Measurements from ENCODE around the gene C1QTNF5. TPM values are rescaled to one million over a fixed set of nuclear protein-coding genes. Genes with fewer than 3 reads are reported as not detected.

The C1QTNF5 gene
- polyA plus RNA-seq, 2 of the 4 experiments (the other 2 are of a cell fraction) = not detected

DNA sequence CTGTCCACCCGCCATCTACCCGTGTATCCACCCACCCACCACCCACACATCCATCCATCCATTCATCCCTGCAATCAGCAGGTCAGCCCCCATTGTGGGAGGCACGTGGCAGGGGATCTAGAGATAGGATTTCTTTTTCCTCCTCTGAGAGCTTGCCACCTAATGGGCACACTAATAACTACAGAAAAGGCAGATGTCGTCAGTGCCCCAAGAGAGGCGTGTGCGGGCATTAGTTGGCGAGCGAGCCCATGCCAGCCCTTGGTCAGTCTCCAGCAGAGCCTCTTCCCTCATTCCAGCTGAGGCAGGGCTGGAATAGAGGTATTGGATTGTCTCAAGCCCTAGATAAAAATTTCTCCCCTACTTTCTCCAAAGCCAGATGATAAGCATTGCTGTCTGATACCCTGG lies 31.1 kb upstream of the C1QTNF5 start (continued):
- TF ChIP-seq, protein P1, sequence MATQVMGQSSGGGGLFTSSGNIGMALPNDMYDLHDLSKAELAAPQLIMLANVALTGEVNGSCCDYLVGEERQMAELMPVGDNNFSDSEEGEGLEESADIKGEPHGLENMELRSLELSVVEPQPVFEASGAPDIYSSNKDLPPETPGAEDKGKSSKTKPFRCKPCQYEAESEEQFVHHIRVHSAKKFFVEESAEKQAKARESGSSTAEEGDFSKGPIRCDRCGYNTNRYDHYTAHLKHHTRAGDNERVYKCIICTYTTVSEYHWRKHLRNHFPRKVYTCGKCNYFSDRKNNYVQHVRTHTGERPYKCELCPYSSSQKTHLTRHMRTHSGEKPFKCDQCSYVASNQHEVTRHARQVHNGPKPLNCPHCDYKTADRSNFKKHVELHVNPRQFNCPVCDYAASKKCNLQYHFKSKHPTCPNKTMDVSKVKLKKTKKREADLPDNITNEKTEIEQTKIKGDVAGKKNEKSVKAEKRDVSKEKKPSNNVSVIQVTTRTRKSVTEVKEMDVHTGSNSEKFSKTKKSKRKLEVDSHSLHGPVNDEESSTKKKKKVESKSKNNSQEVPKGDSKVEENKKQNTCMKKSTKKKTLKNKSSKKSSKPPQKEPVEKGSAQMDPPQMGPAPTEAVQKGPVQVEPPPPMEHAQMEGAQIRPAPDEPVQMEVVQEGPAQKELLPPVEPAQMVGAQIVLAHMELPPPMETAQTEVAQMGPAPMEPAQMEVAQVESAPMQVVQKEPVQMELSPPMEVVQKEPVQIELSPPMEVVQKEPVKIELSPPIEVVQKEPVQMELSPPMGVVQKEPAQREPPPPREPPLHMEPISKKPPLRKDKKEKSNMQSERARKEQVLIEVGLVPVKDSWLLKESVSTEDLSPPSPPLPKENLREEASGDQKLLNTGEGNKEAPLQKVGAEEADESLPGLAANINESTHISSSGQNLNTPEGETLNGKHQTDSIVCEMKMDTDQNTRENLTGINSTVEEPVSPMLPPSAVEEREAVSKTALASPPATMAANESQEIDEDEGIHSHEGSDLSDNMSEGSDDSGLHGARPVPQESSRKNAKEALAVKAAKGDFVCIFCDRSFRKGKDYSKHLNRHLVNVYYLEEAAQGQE (IDR thresholded peaks at IDR 0.05) = no peak
- TF ChIP-seq, protein P2, sequence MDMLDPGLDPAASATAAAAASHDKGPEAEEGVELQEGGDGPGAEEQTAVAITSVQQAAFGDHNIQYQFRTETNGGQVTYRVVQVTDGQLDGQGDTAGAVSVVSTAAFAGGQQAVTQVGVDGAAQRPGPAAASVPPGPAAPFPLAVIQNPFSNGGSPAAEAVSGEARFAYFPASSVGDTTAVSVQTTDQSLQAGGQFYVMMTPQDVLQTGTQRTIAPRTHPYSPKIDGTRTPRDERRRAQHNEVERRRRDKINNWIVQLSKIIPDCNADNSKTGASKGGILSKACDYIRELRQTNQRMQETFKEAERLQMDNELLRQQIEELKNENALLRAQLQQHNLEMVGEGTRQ (IDR thresholded peaks at IDR 0.05) = no peak
- TF ChIP-seq RAD21 (conservative IDR thresholded peaks at IDR 0.05 in 1 of 2, IDR thresholded peaks at IDR 0.05 in 1 of 2) = peak; percentile 14 to 19; a peak in 1 of 5 replicates

DNA sequence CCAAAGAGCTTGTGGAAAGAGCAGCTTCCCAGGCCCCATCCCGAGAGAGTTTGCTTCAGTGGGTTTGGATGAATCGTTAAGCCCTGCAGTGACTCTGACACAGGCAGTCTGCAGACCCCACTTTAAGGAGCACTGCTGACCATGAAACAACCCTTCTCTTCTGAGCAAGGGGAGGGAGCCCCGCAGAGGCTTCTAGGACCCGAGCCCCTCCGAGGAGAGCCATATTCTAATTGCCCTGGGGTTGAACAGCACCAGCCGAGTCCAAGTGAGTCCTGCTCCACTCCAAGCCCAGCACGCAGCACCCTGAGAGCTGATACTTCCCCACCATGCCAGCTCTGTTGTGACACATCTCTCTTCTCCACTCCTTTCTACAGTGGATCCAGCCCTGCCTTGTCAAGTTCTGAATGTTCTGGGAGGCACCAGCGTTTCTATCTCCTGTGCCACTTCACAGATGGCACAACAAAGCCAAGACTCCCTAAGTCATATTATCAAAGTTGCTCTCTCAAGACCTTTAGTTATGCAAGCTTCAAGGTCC lies 30.5 kb upstream of the C1QTNF5 start:
- H3K4me1 ChIP-seq = peaks cover 40% of the 10 kb centered on the region
- WGBS (ENCODE audit: missing lambda C conversion rate) = 96% methylated on average over 5 of the region's 8 CpGs
- FAIRE-seq (no peak), ATAC-seq (no peak), DNase-seq (ENCODE audit: low read depth in 1 of 2, low spot score in 1 of 2) (no peak)
- ChIA-PET POLR2A (interaction anchor here (1.0 kb wide), 1 partner anchor 165 kb away, joined by 3 read pairs; no protein-coding TSS in a partner anchor), CTCF (interaction anchor here (0.6 to 20.0 kb wide), 10 partner anchors 9 to 189 kb away, joined by 3 to 341 read pairs (median 10); partner anchors contain the start of genes C1QTNF5, RNF26 and USP2)
- no peak overlapping the region for H3K4me2 ChIP-seq
- TF ChIP-seq CHD4 (IDR thresholded peaks at IDR 0.05; ENCODE audit: borderline replicate concordance) (no peak), CEBPB (IDR thresholded peaks at IDR 0.05) (no peak), EP300 (IDR thresholded peaks at IDR 0.05) (no peak), SREBF2 (IDR thresholded peaks at IDR 0.05) (no peak), HOXA7 (CRISPR knock-in tag; IDR thresholded peaks at IDR 0.05) (no peak), POLR2A (IDR thresholded peaks at IDR 0.05; ENCODE audit: low read length) (no peak)
- H3K4me3 ChIP-seq = no peak overlapping the region
- H3K27ac ChIP-seq = no peak overlapping the region
- H3K9me3 ChIP-seq = no peaks in the 10 kb centered on the region

DNA sequence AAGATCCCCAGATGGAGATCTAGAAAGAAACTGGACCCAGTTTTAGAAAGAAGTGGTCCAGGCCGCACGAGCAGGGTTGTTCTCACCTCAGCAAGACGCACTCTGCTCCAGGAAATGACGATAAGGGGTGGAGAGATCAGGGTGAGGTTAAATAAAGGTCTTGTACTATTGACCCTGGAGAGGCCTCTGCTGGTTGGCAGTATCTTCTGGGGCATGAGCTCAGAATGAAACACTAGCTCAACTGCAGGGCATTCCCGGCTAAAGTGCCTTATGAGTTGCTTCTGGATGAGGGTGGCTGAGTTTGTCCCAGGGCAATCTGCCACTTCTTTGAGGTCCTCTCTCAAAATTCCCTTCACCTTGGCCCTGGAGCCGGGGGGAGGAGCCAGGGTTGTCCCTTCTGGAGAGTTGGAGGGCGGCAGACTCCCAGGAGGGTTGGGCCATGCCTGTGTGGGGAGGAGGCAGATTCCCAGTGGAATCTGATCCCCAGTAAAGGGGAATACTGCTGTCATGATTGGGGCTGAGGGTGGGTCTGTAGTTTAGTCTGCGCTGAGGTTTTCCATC lies 29.9 kb upstream of the C1QTNF5 start:
- Histone ChIP-seq H3K4me1 (peaks cover 40% of the 10 kb centered on the region), H3K9me3 (no peaks in the 10 kb centered on the region), H3K4me2 (no peak overlapping the region), H3K27ac (0 out of 6 replicates have a peak overlapping the region, but pooled peaks of 1 of the 2 experiments have one; percentile 33), H3K4me3 (no peak overlapping the region)
- ChIA-PET POLR2A (no interaction called here), CTCF (interaction anchor here (1.0 to 20.0 kb wide), 9 partner anchors 8 to 106 kb away, joined by 3 to 341 read pairs (median 15); partner anchors contain the start of genes C1QTNF5, RNF26 and USP2)
- FAIRE-seq (no peak), ATAC-seq (no peak), DNase-seq (ENCODE audit: low read depth in 1 of 2, low spot score in 1 of 2) (no peak)
- WGBS (ENCODE audit: missing lambda C conversion rate) = 68% methylated on average over 7 of the region's 8 CpGs
- no peak for TF ChIP-seq FOSB (CRISPR knock-in tag; IDR thresholded peaks at IDR 0.05)
- TF ChIP-seq, protein P3, sequence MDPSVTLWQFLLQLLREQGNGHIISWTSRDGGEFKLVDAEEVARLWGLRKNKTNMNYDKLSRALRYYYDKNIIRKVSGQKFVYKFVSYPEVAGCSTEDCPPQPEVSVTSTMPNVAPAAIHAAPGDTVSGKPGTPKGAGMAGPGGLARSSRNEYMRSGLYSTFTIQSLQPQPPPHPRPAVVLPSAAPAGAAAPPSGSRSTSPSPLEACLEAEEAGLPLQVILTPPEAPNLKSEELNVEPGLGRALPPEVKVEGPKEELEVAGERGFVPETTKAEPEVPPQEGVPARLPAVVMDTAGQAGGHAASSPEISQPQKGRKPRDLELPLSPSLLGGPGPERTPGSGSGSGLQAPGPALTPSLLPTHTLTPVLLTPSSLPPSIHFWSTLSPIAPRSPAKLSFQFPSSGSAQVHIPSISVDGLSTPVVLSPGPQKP (IDR thresholded peaks at IDR 0.05; ENCODE audit: low read depth, low read length) = no peak
- TF ChIP-seq, protein P4, sequence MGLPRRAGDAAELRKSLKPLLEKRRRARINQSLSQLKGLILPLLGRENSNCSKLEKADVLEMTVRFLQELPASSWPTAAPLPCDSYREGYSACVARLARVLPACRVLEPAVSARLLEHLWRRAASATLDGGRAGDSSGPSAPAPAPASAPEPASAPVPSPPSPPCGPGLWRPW (IDR thresholded peaks at IDR 0.05) = no peak
- TF ChIP-seq, protein P5, sequence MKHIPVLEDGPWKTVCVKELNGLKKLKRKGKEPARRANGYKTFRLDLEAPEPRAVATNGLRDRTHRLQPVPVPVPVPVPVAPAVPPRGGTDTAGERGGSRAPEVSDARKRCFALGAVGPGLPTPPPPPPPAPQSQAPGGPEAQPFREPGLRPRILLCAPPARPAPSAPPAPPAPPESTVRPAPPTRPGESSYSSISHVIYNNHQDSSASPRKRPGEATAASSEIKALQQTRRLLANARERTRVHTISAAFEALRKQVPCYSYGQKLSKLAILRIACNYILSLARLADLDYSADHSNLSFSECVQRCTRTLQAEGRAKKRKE (CRISPR knock-in tag; IDR thresholded peaks at IDR 0.05; ENCODE audit: low read depth) = no peak
- no peak for TF ChIP-seq HOXB13 (CRISPR knock-in tag; IDR thresholded peaks at IDR 0.05; ENCODE audit: low read depth)
- TF ChIP-seq SREBF2 (IDR thresholded peaks at IDR 0.05) = no peak
- no peak for TF ChIP-seq HEYL (CRISPR knock-in tag; IDR thresholded peaks at IDR 0.05)
- TF ChIP-seq, protein P6, sequence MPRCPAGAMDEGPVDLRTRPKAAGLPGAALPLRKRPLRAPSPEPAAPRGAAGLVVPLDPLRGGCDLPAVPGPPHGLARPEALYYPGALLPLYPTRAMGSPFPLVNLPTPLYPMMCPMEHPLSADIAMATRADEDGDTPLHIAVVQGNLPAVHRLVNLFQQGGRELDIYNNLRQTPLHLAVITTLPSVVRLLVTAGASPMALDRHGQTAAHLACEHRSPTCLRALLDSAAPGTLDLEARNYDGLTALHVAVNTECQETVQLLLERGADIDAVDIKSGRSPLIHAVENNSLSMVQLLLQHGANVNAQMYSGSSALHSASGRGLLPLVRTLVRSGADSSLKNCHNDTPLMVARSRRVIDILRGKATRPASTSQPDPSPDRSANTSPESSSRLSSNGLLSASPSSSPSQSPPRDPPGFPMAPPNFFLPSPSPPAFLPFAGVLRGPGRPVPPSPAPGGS (IDR thresholded peaks at IDR 0.05) = no peak
- TF ChIP-seq, protein P1 (IDR thresholded peaks at IDR 0.05) = no peak
- no peak for TF ChIP-seq SMC3 (IDR thresholded peaks at IDR 0.05)
- TF ChIP-seq ESRRA (IDR thresholded peaks at IDR 0.05; ENCODE audit: borderline replicate concordance, low read length) = no peak
- TF ChIP-seq, protein P7, sequence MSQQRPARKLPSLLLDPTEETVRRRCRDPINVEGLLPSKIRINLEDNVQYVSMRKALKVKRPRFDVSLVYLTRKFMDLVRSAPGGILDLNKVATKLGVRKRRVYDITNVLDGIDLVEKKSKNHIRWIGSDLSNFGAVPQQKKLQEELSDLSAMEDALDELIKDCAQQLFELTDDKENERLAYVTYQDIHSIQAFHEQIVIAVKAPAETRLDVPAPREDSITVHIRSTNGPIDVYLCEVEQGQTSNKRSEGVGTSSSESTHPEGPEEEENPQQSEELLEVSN (IDR thresholded peaks at IDR 0.05; ENCODE audit: borderline replicate concordance, low read depth) = no peak
- no peak for TF ChIP-seq HDAC2 (IDR thresholded peaks at IDR 0.05)
